GM19239 (cell line): ENCODE measurements around the gene SLC31A1.
"Not testable (repeated sequence)": the region's sequence is repeated elsewhere in the genome, so short reads cannot be mapped to it uniquely, and the experiment has no call there.

Experiments
- DNase-seq: peaks from one replicate; pipeline ENCODE4 v3.0.0; 2011; ENCODE audit warnings: low spot score; ENCODE audit not compliant: insufficient read length
- FAIRE-seq: peaks from 2 replicates; lab custom pipeline; 2011; peaks lifted over from hg19 to GRCh38; lab: Jason Lieb, UNC

Gene SLC31A1

GRCh38 chr9:113219186-113219936 lies 2.0 kb upstream of the SLC31A1 start:
- DNase-seq (no peak), FAIRE-seq (peak; percentile 23)

DNA sequence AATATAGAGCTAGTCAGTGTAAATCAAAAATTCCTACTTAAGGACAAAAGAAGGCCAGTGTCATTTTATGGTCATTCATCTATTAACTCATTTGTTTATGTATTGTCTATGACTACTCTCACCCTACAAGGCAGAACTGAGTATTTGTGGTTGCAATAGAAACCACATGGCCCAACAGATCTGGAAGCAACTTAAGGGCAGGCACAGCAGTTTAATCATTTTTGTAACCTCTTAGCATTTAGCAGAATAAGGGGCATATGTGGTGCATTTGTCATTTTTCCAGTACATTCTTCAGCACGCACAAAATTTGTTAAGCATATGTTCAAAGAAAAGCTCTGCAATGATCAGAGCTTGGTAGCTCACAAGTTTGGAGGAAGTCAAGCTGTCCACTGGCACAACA lies 1.4 kb upstream of the SLC31A1 start:
- DNase-seq (peak; percentile 18), FAIRE-seq (peak; percentile 79)

- DNase-seq (no peak), FAIRE-seq (no peak)
Measured at GRCh38 chr9:113220467-113221002, 809 bp upstream of the SLC31A1 start.

DNA sequence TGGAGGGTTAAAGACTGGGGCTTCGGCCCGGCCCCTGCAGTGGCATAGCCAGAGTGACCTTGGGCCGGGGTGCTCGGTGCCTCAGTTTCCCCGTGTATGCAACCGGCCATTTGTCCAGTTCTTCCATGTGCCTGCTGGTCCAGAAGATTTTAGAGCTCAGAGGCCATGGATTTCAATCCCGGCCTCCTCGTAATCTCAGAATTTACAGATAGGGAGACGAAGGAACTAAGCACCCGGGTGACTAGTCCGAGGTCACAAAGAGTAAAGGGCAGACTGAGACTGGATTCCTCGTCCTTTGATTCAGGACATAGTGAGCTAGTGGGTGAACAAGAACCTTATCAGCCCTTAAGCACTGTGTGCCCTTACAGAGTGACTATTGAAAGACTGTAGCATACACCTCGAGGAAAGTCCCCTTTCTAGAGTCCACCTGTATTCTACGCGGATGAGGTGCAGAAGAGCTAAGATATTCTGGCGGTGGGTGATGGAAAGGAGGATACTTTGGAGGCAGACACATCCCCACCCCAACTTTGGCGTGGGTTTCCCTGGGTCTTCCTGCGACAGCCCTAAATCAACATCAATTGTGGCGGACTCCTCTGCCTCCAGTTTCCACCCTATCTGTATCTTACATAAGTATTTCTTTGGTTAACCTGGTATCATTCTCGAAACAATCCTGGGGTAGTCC lies 597 bp downstream of the SLC31A1 start:
- FAIRE-seq (peak; percentile 14), DNase-seq (no peak)

GRCh38 chr9:113222482-113222841 lies 1.1 kb downstream of the SLC31A1 start:
- no peak for FAIRE-seq
- no peak for DNase-seq

GRCh38 chr9:113223963-113224362 lies 2.6 kb downstream of the SLC31A1 start:
- FAIRE-seq, result no peak
- DNase-seq, result no peak

DNA sequence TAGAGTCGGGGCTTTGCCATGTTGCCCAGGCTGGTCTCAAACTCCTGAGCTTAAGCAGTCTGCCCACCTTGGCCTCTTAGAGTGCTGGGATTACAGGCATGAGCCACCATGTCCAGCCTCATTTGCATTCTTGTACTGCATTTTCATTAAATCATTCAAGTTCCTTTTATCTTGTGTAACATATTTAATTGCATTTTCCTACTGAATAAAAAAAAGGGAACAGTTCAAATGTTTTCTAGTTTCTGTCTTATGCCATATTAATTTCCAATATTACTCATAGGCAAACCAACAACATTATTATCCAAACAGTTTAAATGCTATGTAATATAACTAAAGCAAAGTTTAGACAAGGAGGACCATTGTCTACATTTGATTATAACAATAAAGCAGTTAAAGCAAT lies 6.1 kb downstream of the SLC31A1 start:
- FAIRE-seq (no peak), DNase-seq (no peak)

- DNase-seq, result no peak
- FAIRE-seq, result no peak
Measured at GRCh38 chr9:113228130-113228665, 6.9 kb downstream of the SLC31A1 start.

GRCh38 chr9:113231701-113232100 lies 10.4 kb downstream of the SLC31A1 start:
- no peak for FAIRE-seq
- DNase-seq, result no peak

- not testable (repeated sequence) for FAIRE-seq, DNase-seq
Measured at GRCh38 chr9:113235701-113236255, 14.4 kb downstream of the SLC31A1 start.

DNA sequence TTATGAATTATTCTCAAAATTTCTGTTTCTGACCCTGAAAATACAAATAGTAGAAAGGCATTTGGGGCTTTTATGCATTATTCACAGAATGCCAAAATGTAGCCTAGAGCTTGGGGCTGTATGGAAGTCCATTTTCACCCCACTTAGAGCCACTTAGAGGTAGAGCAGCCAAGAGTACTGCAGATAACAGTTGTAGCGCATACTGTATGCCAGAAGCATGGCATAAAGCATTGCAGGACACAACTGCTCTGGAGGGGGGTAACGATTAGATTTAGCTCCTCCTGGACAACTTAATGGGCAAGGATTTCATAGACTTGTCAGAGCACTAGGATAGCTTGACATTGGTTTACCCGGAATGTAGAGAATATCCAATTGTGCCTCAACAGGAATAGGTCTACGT lies 15.7 kb downstream of the SLC31A1 start:
- FAIRE-seq, result no peak
- no peak for DNase-seq

- DNase-seq, result no peak
- no peak for FAIRE-seq
Measured at GRCh38 chr9:113238202-113238858, 17.0 kb downstream of the SLC31A1 start.

- DNase-seq (no peak), FAIRE-seq (no peak)
Measured at GRCh38 chr9:113238859-113239232, 17.5 kb downstream of the SLC31A1 start.

DNA sequence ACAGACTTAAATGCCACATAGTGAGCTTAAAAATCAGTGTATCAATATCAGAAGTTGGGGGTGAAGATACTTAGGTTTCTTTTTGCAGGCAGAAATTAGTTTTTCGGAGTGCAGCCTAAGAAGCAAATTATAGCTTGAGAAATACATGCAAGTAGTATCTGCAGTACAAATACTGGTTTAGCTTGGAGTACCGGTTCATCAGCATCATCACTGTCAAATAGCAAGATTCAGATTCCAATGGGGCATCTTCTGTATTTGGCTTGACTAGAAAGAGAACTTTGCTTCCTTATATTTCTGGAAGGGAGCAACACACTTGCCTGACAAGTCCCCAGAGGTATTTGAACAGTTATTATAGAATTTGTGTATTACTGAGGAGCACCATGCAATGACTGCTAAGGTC lies 19.8 kb downstream of the SLC31A1 start:
- DNase-seq, result no peak
- no peak for FAIRE-seq

GRCh38 chr9:113244556-113244955 lies 23.2 kb downstream of the SLC31A1 start:
- DNase-seq (no peak), FAIRE-seq (no peak)

- no peak for FAIRE-seq
- no peak for DNase-seq
Measured at GRCh38 chr9:113245894-113246293, 24.6 kb downstream of the SLC31A1 start.

GRCh38 chr9:113246928-113247327 lies 25.6 kb downstream of the SLC31A1 start:
- DNase-seq, result no peak
- FAIRE-seq, result no peak

DNA sequence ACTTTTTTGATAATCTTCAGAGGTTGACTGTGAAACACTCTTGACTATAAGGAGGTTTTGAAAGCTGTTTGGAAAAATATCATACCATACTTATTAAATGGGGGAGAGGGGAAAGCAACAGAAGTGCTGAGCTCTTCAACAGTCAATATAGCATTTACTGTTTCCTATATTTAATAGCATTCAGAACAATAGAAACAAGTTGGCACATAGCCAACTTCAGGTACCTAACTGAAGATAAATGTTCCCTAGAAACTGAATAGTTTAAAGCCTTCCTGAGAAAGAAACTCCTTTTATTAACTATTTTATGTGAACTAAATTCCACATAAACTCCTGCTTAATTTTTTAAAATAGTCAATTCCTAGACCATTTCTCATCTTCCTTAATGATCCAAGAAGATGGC lies 26.3 kb downstream of the SLC31A1 start:
- no peak for FAIRE-seq
- no peak for DNase-seq

GRCh38 chr9:113249661-113250060 lies 28.3 kb downstream of the SLC31A1 start:
- FAIRE-seq, DNase-seq: not testable (repeated sequence)

DNA sequence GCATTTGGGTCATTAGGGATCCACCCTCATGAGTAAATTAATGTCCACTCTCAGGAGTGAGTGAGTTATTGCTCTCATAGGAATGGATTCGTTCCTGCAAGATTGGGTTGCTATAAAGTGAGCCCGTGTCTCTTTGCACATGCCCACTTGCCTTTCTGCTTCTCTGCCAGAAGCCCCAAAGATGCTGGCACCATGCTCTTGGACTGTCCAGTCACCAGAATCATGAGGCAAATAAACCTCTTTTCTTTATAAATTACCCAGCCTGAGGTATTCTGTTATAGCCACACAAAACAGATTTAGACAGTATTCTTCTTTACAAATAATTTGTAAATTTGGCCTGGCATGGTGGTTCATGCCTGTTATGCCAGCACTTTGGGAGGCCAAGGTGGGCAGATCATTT lies 29.5 kb downstream of the SLC31A1 start:
- FAIRE-seq (no peak), DNase-seq (no peak)

DNA sequence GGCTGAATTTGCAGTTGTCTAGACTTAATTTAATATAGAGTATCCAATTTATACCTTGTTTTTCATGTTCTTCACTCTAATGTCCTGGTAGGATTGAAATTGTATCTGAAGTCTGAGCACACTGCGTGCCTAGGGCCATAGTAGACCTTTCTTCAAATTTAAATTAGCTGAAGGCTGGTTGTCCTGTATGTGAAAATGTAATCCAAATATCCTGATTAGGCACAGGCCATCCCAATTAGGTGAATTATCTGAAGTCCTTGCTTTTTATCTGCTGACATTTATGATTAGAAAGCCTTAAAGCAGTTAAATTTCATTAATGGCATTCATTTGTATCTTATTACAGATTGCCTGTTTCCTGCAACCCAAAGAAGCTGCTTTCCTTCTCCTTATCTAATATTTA lies 33.6 kb downstream of the SLC31A1 start:
- FAIRE-seq (no peak), DNase-seq (no peak)
